Measurements from ENCODE around the gene COMMD9.
A peak's percentile ranks its signal among the peaks of the same experiment; 100 is the strongest.
"Not testable (repeated sequence)": the region's sequence is repeated elsewhere in the genome, so short reads cannot be mapped to it uniquely, and the experiment has no call there.

Gene COMMD9

DNA sequence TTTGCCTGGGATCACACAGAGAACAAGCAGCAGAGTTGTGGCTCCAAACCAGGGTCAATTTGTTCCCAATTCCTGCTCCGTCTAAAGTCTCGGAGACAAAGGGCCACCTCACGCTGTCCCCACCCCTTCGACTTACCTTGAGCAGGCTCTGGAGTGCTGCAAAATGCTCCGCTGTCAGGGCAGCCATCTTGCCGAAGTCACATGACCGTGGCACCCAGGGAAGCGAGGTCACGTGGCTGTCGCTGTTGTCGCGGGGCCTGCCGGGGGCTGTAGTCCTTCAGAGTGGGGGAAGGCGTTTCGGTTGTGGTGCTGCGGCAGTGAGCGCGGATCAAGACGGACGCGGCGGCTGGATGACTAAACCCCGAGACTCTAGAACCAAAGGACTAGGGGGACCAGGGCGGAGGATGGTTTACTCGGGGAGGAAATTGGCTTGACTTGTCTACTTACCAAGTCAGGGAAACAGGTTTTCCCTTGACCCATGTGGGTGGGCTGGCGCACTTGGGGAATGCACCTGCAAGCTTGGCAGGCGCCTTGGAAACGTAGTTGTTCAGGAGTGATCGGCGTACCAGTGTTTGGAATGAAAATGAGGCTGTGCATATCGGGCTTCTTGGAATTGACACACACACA lies at the start of gene COMMD9:
COMMD9 (minus strand) TSS at position 199 of the 627 bp plus-strand sequence; CDS start at position 187, 12 bp downstream.
- DNase-seq = peak; percentile 94 to 96

DNA sequence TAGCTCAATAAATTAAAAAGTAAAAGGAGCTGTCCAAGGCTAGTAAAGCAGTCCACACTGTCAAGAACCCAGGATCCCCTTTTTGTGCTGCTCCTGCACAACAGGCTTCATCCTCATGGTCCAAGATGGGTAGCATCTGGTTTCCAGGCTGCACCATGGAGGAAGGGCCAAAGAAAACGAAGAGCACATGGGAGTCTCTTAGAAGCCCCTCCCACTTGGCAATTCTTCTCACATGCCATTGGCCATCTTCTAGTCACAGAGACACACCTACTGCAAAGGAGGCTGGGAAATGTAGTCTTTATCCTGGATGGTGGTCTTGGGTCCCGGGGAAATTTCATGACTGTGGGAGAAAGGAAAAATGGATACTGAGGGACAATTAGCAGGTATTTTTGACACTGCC lies 44.7 kb upstream of the COMMD9 start:
- DNase-seq = no peak

DNA sequence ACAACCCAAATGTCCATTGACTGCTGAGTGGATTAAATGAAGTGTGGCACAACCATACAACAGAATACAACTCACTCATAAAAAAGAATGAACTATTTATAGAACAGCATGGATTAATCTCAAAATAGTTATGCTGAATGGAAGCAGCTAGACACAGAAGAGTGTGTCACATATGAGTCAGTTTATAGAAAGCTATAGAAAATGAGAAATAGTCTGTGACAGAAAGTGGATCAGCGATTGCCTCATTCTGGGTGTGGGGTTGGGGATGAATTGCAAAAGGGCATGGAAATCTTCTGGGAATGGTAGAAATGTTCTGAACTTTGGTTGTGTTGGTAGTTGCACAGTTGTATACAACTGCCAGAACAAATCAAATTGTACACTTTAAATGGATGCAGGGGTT lies 44.2 kb upstream of the COMMD9 start:
- no peak for DNase-seq

DNA sequence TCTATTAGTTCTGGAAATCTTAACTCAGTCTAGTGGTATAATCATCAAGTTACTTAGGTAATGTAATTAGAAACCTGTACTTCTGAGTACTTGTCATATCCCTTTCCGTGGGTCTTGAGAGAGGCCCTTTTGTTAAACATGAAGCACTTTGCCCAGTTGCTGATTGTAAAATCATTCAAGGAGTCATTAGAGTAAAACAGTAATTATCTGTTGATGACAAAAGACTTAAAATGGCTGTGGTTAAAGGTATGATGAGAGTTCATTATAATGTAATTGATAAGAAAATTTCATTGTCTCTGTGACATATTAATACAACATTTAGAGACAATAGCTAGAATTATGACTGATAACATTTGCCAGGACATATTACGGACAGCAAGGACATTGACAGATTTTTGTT lies 41.2 kb upstream of the COMMD9 start:
- no peak for DNase-seq

DNA sequence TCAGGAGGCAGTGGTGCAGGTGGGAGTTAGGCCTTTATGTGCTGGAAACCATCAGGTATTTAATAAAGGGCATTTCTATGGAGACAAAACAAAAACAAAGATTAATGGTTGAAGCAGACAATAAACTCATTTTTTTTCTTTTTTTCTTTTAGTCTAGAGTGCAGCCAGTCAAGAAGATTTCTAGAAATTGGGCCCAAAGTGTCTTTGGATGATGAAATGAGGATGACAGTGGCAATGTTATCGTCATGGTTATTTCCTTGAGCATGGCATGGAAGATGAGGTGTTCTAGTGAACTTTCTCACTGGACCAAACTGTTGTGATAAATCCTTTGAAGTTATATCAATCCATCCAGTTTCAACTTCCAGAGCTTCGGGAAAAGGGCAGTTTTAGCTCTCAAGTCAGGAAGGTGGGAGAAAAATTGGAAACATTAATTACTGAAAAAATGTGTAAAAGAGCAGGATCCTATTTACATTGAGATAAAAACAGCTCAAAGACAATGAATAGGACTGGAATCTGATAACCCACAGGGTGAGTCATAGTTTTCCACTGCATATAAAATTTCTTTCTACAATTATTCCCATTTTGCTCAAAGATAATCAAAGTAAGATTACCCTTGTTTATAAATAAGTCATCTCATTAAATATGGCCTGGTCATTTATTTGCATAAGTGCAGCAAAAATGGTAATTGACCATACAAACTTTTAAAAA lies 39.9 kb upstream of the COMMD9 start:
- DNase-seq = no peak

DNA sequence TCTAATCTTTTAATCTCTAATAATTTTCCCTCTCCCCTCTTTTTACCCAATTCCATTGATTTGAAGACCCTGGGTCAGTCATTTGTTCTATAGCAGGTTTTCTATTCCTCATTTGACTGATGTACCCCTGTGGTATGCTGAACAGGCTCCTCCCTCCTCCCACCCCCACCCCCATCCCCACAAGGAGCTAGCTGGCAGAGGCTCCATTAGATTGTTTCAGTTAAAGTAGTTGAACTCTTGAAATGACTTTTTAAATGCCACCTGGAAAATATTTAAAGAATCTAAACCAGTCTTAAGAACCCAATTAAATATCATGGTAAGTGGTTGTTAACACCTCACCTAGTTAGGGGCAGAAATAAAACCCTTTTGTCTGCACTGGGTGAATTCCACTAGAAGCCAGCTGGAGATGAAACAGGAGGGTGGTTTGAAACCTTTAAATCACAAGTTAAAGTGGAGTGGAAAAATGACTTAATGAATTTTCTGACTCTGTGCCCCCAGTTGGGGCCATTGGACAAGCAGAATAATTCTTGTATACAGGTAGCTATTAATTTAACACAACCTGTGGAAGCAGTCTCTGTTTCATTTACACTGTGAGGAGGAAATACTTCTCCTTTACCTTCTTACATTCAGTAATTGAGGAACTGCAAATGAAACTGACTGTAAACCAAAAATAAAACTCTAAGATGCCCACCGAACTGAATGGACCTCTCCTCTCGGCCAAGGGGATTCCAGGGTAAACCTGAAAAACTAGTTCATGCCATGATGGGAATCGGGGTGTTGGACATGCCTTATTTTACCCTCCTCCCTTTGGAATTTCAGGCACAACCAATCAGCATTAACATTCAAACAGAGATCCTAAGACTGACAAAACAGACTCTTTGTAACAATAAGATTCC lies 37.5 kb upstream of the COMMD9 start:
- no peak for DNase-seq

DNA sequence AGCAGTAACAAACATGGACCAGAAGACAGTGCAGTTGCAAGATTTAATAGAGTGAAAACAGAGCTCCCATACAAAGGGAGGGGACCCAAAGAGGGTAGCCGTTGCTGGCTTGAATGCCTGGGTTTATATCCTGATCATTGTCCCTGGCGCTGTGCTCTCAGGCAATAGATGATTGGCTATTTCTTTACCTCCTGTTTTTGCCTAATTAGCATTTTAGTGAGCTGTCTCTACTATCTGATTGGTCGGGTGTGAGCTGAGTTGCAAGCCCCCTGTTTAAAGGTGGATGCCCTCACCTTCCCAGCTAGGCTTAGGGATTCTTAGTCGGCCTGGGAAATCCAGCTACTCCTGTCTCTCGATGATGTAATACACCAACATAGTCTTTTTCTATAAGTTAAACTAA lies 36.2 kb upstream of the COMMD9 start:
- DNase-seq = not testable (repeated sequence)

DNA sequence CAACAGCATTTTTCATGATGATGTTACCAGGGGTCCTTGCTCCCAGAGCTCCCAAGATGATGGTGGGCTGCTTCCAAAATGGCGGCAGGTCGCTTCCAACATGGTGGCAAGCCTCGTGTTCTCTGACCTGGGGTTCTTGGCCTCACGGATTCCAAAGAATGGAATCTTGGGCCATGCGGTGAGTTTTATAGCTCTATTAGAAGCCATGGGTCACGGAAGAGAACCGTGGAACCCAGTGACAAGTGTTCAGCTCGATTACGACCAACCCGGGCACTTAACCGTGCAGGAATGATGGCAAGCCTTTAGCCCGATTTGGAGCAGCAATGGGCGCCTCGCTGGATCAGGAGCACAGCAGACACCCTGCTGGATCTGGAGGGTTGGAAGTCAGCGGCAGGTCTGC lies 35.7 kb upstream of the COMMD9 start:
- DNase-seq = not testable (repeated sequence)

DNA sequence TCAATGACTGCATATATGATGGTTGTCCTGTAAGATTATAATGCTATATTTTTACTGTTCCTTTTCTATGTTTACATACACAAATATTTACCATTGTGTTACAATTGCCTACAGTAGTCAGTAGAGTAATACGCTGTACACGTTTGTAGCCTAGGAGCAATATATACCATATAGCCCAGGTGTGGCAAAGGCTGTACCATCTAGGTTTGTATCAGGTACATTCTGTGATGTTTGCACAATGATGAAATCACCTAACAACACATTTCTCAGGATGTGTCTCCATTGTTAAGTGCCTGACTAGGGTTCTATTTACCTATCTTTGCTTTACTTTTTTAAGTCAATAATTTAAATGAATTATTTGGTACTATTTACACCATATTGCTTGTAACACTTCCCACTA lies 28.8 kb upstream of the COMMD9 start:
- DNase-seq = no peak

DNA sequence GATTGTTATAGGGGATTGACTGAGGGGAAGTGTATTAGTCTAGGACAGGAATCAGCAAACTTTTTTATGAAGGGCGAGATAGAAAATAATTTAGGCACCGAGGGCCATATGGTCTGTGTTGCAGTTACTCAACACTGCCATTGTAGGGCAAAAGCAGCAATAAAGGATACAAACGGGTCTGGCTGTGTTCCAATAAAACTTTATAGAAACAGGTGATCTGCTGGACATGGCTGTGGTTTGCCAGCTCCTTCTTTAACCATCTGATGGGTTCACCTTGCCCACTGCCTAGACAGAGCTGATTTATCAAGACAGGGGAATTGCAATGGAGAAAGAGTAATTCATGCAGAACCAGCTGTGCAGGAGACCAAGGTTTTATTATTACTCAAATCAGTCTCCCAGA lies 26.8 kb upstream of the COMMD9 start:
- no peak for DNase-seq

DNA sequence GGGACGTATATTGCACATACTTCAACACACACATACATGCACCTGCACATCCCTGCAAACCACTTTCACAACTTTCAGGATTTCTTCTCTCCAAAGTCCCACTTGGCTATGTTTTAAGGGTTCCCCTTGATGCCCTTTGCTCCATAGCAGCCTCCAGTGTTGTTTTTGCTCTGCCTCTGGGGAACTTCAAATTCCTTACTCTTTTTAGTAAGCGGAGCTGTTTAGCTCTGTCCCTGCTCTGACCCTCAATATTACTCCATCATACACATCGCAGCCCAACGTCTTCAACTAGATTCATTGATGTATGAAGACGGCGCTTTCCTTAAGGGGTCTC lies 25.2 kb upstream of the COMMD9 start:
- no peak for DNase-seq

DNA sequence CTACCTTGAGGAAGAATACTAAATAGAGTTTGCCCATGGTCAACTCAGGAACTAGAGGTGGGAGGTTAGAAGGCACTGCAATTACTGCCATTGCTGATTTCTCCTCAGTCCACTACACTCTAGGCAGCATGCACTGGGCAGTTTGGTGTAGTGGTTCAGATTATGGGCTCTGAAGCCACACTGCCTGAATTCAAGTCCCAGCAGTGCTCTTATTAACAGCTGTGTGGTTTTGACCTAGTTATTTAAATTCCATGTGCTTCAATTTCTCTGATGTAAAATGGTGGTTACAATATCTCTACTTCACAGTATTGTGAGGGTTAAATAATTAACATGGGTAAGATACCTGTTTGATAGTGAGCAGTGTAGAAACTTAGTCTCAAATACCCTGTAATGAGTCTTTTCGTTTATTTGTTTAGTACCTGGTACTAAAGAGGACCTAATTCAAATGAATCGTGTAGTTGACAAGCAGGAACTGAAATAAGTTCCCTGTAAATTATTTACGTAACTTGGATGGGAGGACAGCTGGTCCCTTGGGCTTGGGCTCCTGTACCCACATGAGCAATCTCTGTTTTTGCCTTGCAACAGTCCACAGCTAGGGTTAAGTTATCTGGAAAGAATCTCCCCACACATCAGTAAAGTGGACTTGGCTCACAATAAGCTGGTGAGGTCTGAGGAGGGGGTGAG lies 24.7 kb upstream of the COMMD9 start:
- no peak for DNase-seq

DNA sequence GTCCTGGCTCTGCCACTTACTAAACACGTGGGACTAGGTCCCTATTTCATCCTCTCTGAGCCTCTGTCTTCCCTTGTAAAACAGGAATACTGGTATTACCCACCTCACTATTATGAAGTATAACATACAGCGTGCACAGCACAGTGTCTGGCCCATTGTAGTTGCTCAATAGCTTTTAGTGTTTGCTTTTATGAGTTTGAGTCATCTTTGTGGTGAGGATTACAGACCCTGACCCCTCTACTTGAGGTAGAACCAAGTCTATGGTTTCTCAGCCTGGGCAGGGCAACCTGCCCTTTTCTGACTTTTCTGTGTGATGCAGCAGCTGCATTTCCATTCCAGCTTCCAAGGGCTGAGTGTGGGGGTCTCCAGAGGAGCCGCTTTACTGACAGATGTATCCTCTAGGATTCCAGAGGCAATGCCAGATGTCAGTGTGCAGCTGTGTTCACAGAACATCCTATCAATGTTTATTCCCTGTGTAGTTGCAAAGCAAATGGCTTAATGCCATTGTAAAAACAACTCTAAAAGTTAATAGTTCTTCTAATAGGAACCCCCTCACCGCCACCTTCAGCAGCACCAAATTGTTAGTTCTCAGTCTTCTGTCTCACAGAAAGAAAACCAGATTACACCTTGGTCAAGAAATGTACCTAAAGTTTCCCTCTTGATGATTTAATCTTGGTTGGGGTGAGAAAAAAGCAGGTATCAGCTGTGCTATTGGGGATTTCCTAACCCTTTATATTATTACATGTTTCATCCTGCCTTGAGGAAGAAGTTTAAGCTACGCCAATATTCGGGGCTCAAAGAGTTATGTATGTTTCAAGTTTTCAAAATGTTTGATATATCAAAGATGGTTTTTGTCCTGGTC lies 23.6 kb upstream of the COMMD9 start:
- no peak for DNase-seq

DNA sequence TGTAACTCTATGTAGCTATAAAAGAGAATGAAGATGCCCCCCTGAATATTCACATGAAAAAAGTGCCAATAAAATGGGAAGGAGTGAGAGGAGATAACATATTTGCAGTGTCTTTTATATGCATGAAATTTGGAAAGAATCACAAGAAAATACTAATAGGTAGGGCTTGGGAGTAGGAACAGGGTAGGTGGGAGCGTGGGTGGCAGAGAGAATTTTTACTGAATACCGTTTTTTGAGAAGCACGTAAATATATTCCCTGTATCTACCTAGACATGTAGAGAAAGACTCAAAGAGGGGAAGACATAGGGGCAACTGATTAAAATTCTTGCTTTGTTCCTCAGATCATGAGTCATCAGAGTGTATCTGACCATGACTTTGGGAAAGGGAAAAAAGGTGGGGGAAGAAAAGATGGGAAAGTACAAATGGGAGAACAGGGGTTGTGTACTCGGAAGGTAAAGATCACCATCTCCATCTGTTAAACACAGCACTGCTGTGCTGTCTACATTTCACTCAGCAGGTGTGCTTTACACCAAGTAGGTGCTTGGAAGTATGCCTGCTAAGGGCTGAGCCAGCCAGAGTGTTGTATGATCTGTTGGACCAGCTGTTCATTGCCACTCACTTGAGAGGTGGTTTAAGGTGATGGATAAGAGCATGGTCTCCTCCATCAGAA lies 22.8 kb upstream of the COMMD9 start:
- no peak for DNase-seq

DNA sequence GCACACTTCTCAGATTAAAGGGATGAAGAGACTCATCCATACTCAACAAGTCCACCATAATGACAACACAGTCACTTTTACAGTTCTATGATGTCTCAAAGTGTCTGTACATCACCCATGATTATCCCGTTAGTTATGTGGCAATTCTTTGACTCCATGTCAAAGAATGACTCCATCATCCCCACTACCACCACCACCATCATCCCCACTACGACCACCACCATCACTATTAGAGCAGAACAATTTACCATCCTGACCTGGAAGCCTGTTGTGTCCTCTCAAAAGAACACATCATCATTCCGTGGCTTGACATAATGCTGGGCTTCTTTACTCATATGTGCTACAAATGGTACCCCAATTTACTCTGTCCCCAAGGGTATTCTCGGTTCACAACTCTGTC lies 20.6 kb upstream of the COMMD9 start:
- DNase-seq = no peak

DNA sequence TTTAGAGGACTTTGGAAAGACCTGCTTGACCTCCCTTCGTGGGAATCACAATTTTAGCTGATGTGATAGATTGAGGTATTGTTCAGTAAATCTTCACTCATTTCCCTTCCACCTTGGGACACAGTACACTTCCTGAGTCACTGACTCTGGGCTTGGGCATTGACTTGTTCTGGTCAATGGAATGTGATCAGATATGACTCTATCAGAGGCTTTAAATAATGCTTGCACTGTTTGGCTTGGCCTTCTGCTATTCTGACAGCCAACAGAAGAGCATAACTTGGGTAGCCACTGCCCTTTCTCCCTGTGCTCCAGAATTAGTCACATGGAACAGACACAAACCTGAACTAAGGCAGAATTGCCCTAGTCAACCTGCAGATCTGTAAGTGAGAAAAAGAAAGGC lies 19.4 kb upstream of the COMMD9 start:
- no peak for DNase-seq

DNA sequence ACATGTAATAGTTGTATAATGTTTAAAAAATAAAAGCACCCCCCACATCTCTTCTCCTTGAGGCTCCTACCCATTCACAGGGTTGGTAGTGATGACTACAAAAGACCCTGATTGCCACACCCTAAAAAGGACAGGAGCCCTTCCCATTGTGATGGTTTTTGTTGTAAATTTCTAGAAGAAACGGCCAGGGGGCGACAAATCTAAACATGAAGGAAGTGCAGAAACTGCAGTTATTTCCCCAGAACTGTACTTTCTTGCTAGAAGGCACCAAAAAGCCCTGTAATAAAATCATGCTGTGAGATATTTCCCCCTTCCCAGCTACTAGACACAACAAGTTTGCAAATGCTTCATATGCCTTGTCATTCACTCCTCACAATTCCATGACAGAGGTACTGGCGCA lies 17.7 kb upstream of the COMMD9 start:
- no peak for DNase-seq

DNA sequence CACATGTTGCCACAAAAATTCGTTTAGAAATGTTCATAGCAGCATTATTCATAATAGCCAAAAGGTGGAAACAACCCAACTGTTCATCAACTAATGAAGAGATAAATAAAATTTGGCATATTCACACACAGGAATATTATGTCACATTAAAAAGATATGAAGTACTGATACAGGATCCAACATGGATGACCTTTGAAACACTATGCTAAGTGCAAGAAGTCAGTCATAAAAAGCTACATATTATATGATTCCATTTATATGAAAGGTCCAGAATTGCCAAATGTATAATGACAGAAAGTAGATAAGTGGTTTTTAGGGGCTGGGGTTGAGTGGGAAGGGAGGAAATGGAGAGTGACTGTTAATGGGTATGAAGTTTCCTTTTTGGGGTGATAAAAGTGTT lies 15.8 kb upstream of the COMMD9 start:
- no peak for DNase-seq

DNA sequence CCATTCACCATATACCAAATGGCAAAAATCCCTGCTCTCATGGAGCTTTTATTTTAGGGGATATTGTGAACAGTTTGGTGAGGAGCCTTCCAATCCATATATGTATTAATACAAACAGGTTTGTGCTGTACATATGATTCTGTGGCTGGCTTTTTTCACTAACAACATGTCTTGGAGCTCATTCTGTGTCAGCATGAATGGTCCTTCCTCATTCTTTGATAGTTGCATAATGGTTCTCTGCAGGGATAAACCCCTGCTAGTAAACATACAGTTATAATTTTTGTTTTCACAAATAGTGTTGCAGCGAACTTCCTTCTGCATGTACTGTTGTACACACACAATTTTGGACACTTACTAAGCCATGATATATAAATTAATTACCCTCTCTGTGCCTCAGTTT lies 15.1 kb upstream of the COMMD9 start:
- DNase-seq = no peak

DNA sequence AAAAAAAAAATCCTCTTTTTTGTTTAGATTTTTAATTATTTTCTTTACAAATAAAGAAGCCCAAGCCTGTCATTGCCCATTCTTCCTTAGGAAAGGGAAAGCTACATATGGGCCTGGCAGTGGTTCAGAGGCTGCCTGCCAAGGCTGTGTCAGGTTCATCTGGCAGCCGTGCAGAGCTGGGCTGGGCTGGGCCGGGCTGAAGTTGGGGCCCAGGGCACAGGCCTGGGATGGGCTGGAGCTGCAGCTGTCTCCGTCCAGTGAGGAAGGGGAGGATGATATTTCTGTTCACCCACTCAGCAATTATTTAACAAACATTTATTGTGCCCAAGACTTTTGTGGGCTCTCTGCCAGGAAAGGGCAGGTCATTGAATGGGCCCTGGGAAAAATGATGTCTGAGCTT lies 11.4 kb upstream of the COMMD9 start:
- no peak for DNase-seq

DNA sequence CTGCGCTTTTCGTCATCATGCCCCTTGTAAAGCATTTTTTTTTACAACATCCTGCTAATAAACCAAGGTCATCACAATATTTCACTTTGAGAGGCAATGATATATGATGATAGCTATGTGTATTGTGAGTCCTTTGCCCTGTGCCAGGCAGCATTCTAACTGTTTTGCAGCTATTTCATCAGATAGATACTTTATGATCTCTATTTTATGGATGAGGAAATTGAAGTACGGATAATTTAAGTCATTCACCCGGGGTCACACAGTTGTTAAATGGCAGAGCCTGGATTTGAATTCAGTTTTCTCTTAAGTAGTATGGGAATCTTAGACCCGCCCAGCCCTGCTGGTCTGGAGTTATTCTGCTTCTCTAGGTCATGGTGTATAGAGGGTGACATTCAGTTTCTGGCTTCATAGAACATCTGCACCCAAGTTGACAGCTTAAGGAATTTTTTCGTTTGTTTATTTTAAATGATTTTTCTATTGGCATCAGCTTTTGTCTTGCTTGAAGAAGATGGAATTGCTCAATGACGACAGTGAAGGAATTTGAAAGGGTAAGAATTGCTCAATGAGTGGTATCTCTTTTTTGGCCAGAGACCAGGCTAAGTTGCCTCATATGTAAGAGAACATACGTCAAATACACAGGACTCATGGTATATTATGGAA lies 7.8 kb upstream of the COMMD9 start:
- DNase-seq = no peak
